DMS79 (cell line): ENCODE data around the gene MRPL32.
"Not testable (repeated sequence)": the region's sequence is repeated elsewhere in the genome, so short reads cannot be mapped to it uniquely, and the experiment has no call there.

ENCODE experiments used
- DNase-seq: peaks from one replicate; lab custom pipeline; 2025; lab: John Stamatoyannopoulos, UW

MRPL32 gene

GRCh38 chr7:42931834-42932651 lies at the start of gene MRPL32, which contains the start of gene PSMA2:
TSS of gene MRPL32 (plus strand) at chr7:42932376. CDS start at chr7:42932387, 11 bp downstream.
TSS of gene PSMA2 (minus strand) at chr7:42932174. CDS start at chr7:42932158, 16 bp downstream.
- peak; percentile 99 for DNase-seq

- DNase-seq: peak; percentile 17
Measured at GRCh38 chr7:42883950-42884349, 48.2 kb upstream of the MRPL32 start.

- not testable (repeated sequence) for DNase-seq
Measured at GRCh38 chr7:42885183-42885582, 47.0 kb upstream of the MRPL32 start.

- DNase-seq: no peak
Measured at GRCh38 chr7:42886129-42886528, 46.0 kb upstream of the MRPL32 start.

- DNase-seq: no peak
Measured at GRCh38 chr7:42886893-42887505, 45.2 kb upstream of the MRPL32 start.

GRCh38 chr7:42893346-42894240 lies 38.6 kb upstream of the MRPL32 start:
- DNase-seq: peak; percentile 100

GRCh38 chr7:42900842-42901241 lies 31.3 kb upstream of the MRPL32 start:
- DNase-seq: no peak

GRCh38 chr7:42902331-42902730 lies 29.8 kb upstream of the MRPL32 start:
- no peak for DNase-seq

- DNase-seq: no peak
Measured at GRCh38 chr7:42906181-42906580, 26.0 kb upstream of the MRPL32 start.

- DNase-seq: no peak
Measured at GRCh38 chr7:42907316-42907715, 24.9 kb upstream of the MRPL32 start.

- no peak for DNase-seq
Measured at GRCh38 chr7:42910306-42910705, 21.9 kb upstream of the MRPL32 start.

- peak; percentile 97 for DNase-seq
Measured at GRCh38 chr7:42911454-42912447, 20.4 kb upstream of the MRPL32 start, which contains the start of gene C7orf25. TSS of gene C7orf25 (minus strand) at chr7:42912070. CDS start at chr7:42910900, 1,170 bp downstream.

GRCh38 chr7:42913591-42913990 lies 18.6 kb upstream of the MRPL32 start:
- DNase-seq: no peak

- DNase-seq: no peak
Measured at GRCh38 chr7:42914009-42914408, 18.2 kb upstream of the MRPL32 start.

- DNase-seq: no peak
Measured at GRCh38 chr7:42914421-42915045, 17.6 kb upstream of the MRPL32 start.

GRCh38 chr7:42915356-42915755 lies 16.8 kb upstream of the MRPL32 start:
- no peak for DNase-seq

GRCh38 chr7:42922017-42922753 lies 10.0 kb upstream of the MRPL32 start:
- no peak for DNase-seq

- DNase-seq: no peak
Measured at GRCh38 chr7:42924223-42924838, 7.8 kb upstream of the MRPL32 start.

GRCh38 chr7:42925630-42926029 lies 6.5 kb upstream of the MRPL32 start:
- no peak for DNase-seq
